Keratinocyte (primary cell): ENCODE data around the gene ATXN2L.

Experiments used
- CTCF ChIP-seq, 3 experiments: IDR thresholded peaks in 1 of 3; conservative IDR thresholded peaks in 1 of 3; optimal IDR thresholded peaks in 1 of 3; 2 replicates in 2 of 3; 3 replicates in 1 of 3; pipeline versions ENCODE3 to v1.5.1; 2011; ENCODE audit warnings: low read length in 3 of 3, mild to moderate bottlenecking in 3 of 3, moderate library complexity in 2 of 3, control low read depth in 1 of 3, inconsistent platforms in 1 of 3; ENCODE audit not compliant: insufficient read depth in 2 of 3; ENCODE audit errors: extremely low read depth in 1 of 3
- EZH2 ChIP-seq: IDR thresholded peaks from one replicate; pipeline ENCODE4 v1.6.1; 2012; ENCODE audit warnings: inconsistent platforms, mild to moderate bottlenecking, low read length, moderate library complexity

- TF ChIP-seq CTCF (optimal IDR thresholded peaks at IDR 0.05 in 1 of 3, IDR thresholded peaks at IDR 0.05 in 1 of 3, conservative IDR thresholded peaks at IDR 0.05 in 1 of 3; ENCODE audit: extremely low read depth in 1 of 3, insufficient read depth in 2 of 3, low read length in 3 of 3), result no peak
- TF ChIP-seq EZH2, result no peak
These were observed 60.6 kb downstream of the ATXN2L start for GRCh38 chr16:28883221-28883996.
